UCSD-AML1 (cell line): ENCODE measurements around the gene TCF4.

Source experiments
- DNase-seq: peaks from one replicate; lab custom pipeline; 2025; ENCODE audit not compliant: unreplicated experiment; lab: John Stamatoyannopoulos, UW

The TCF4 gene

GRCh38 chr18:55246278-55246677, 341.7 kb downstream of the TCF4 start:
- no peak for DNase-seq

- DNase-seq = no peak
Observed at GRCh38 chr18:55245211-55245614, 342.8 kb downstream of the TCF4 start.

- DNase-seq = no peak
Observed at GRCh38 chr18:55244546-55244945, 343.4 kb downstream of the TCF4 start.

GRCh38 chr18:55243857-55244256, 344.1 kb downstream of the TCF4 start:
- DNase-seq = no peak

GRCh38 chr18:55243255-55243654, 344.7 kb downstream of the TCF4 start:
- no peak for DNase-seq

GRCh38 chr18:55240978-55241377, 347.0 kb downstream of the TCF4 start:
- DNase-seq = no peak

- DNase-seq = no peak
Observed at GRCh38 chr18:55239740-55240139, 348.3 kb downstream of the TCF4 start.

- no peak for DNase-seq
Observed at GRCh38 chr18:55237660-55238059, 350.3 kb downstream of the TCF4 start.

- peak; percentile 10 for DNase-seq
Observed at GRCh38 chr18:55236150-55236931, 351.7 kb downstream of the TCF4 start.

GRCh38 chr18:55235094-55235461, 352.9 kb downstream of the TCF4 start:
- DNase-seq = no peak

- peak; percentile 73 for DNase-seq
Observed at GRCh38 chr18:55234366-55235093, 353.5 kb downstream of the TCF4 start.

GRCh38 chr18:55233857-55234256, 354.1 kb downstream of the TCF4 start:
- no peak for DNase-seq

GRCh38 chr18:55232506-55232905, 355.5 kb downstream of the TCF4 start:
- no peak for DNase-seq

GRCh38 chr18:55229682-55230081, 358.3 kb downstream of the TCF4 start:
- no peak for DNase-seq

- DNase-seq = no peak
Observed at GRCh38 chr18:55228707-55229106, 359.3 kb downstream of the TCF4 start.

GRCh38 chr18:55228191-55228590, 359.8 kb downstream of the TCF4 start:
- no peak for DNase-seq

- DNase-seq = no peak
Observed at GRCh38 chr18:55227771-55228170, 360.2 kb downstream of the TCF4 start.

- DNase-seq = no peak
Observed at GRCh38 chr18:55226044-55226443, 361.9 kb downstream of the TCF4 start.

- DNase-seq = no peak
Observed at GRCh38 chr18:55224086-55224625, 363.8 kb downstream of the TCF4 start.

GRCh38 chr18:55221622-55222021, 366.4 kb downstream of the TCF4 start:
- no peak for DNase-seq

- DNase-seq = no peak
Observed at GRCh38 chr18:55220523-55220922, 367.5 kb downstream of the TCF4 start.

GRCh38 chr18:55219823-55220222, 368.2 kb downstream of the TCF4 start:
- DNase-seq = no peak
